ENCODE measurements around the gene KLHL13.
A peak's percentile ranks its signal among the peaks of the same experiment; 100 is the strongest.
"Not testable (repeated sequence)": the region's sequence is repeated elsewhere in the genome, so short reads cannot be mapped to it uniquely, and the experiment has no call there.

The KLHL13 gene

DNA sequence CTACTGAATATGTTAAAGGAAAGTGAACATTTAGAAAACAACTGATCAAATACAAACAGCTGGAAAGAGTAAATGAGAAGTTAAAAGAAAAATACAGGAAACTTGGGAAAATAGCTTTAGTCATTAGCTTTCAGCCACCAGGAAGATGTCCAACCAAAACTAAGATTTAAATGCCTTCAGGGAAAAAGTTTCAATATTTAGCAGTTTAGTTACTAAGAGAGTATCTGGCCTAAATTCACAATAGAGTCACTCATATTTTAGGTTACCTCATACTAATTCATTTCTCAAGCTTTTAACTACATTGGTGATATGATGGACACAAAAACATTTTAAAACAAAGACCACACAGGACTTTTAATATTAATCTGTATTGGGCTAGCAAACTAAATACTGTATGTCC is 13.1 kb upstream of the KLHL13 start:
- Histone ChIP-seq H4K20me1 (ENCODE audit: insufficient read depth, low read length) (no peaks in the 10 kb centered on the region), H3K9ac (ENCODE audit: low read depth, low read length) (no peak overlapping the region), H3K4me3 (ENCODE audit: low read depth in 1 of 2, low read length in 2 of 2) (no peak overlapping the region), H2AFZ (ENCODE audit: low read depth, low read length) (no peak overlapping the region), H3K27me3 (ENCODE audit: insufficient read depth, low read length, poor library complexity) (no peaks in the 10 kb centered on the region), H3K9me3 (ENCODE audit: insufficient read depth, low read length, severe bottlenecking) (no peaks in the 10 kb centered on the region), H3K4me1 (ENCODE audit: insufficient read depth, low read length) (peaks cover 5% of the 10 kb centered on the region; the same call in 1 of the 2 replicates), H3K79me2 (ENCODE audit: insufficient read depth, low read length) (no peaks in the 10 kb centered on the region), H3K36me3 (ENCODE audit: insufficient read depth, low read length) (no peaks in the 10 kb centered on the region), H3K4me2 (ENCODE audit: insufficient read depth, low read length) (no peak overlapping the region), H3K27ac (ENCODE audit: low read length) (no peak overlapping the region)
- DNase-seq (no peak), ATAC-seq (ENCODE audit: insufficient read depth, low read depth) (no peak)
- no peak for TF ChIP-seq EZH2 (IDR thresholded peaks at IDR 0.05; ENCODE audit: borderline replicate concordance, low read depth, low read length, severe bottlenecking)
- TF ChIP-seq, protein P1, sequence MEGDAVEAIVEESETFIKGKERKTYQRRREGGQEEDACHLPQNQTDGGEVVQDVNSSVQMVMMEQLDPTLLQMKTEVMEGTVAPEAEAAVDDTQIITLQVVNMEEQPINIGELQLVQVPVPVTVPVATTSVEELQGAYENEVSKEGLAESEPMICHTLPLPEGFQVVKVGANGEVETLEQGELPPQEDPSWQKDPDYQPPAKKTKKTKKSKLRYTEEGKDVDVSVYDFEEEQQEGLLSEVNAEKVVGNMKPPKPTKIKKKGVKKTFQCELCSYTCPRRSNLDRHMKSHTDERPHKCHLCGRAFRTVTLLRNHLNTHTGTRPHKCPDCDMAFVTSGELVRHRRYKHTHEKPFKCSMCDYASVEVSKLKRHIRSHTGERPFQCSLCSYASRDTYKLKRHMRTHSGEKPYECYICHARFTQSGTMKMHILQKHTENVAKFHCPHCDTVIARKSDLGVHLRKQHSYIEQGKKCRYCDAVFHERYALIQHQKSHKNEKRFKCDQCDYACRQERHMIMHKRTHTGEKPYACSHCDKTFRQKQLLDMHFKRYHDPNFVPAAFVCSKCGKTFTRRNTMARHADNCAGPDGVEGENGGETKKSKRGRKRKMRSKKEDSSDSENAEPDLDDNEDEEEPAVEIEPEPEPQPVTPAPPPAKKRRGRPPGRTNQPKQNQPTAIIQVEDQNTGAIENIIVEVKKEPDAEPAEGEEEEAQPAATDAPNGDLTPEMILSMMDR (IDR thresholded peaks at IDR 0.05; ENCODE audit: borderline replicate concordance, extremely low read depth, low read length, poor library complexity, severe bottlenecking), result no peak

DNA sequence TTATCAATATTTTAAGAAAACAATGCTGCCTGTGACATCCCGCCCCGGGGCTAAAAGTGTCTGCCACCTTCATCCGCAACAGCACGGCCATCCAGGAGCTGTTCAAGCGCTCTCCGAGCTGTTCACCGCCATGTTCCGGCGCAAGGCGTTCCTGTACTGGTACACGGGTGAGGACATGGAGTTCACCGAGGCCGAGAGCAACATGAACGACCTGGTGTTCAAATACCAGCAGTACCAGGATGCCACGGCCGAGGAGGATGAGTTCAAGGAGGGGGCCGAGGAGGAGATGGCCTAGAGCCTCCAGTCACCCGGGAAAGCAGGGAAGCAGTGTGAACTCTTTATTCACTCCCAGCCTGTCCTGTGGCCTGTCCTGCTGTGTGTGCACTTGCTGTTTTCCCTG is 12.1 kb upstream of the KLHL13 start:
- Histone ChIP-seq H3K4me1 (ENCODE audit: insufficient read depth, low read length) (peaks cover 5% of the 10 kb centered on the region; the same call in 1 of the 2 replicates), H2AFZ (ENCODE audit: low read depth, low read length) (no peak overlapping the region), H4K20me1 (ENCODE audit: insufficient read depth, low read length) (no peaks in the 10 kb centered on the region), H3K79me2 (ENCODE audit: insufficient read depth, low read length) (no peaks in the 10 kb centered on the region), H3K4me2 (ENCODE audit: insufficient read depth, low read length) (no peak overlapping the region), H3K27me3 (ENCODE audit: insufficient read depth, low read length, poor library complexity) (no peaks in the 10 kb centered on the region), H3K9ac (ENCODE audit: low read depth, low read length) (no peak overlapping the region), H3K4me3 (ENCODE audit: low read depth in 1 of 2, low read length in 2 of 2) (no peak overlapping the region), H3K27ac (ENCODE audit: low read length) (no peak overlapping the region), H3K36me3 (ENCODE audit: insufficient read depth, low read length) (no peaks in the 10 kb centered on the region), H3K9me3 (ENCODE audit: insufficient read depth, low read length, severe bottlenecking) (no peaks in the 10 kb centered on the region)
- TF ChIP-seq EZH2 (IDR thresholded peaks at IDR 0.05; ENCODE audit: borderline replicate concordance, low read depth, low read length, severe bottlenecking), result no peak
- TF ChIP-seq, protein P1 (IDR thresholded peaks at IDR 0.05; ENCODE audit: borderline replicate concordance, extremely low read depth, low read length, poor library complexity, severe bottlenecking), result no peak
- ATAC-seq (ENCODE audit: insufficient read depth, low read depth) (no peak), DNase-seq (no peak)

DNA sequence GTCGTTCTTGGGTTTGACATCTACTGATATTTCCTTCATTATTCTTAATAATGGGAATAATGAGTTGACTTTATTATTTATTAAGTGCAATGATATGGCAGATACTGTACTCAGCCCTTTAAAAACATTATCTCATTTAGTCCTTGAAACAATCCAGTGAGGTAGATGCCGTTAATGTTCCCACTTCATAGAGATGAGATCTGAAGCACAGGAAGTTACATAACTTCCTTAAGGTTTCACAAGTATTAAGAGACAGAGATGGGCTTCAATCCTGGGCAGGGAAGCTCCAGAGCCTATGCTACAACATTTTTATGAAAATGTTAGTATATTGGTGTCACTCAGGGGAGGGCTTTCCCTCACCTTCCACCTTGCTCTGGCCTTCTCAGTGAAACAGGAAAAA is 9.7 kb upstream of the KLHL13 start:
- Histone ChIP-seq H3K9me3 (ENCODE audit: insufficient read depth, low read length, severe bottlenecking) (no peaks in the 10 kb centered on the region), H3K4me3 (ENCODE audit: low read depth in 1 of 2, low read length in 2 of 2) (no peak overlapping the region), H3K79me2 (ENCODE audit: insufficient read depth, low read length) (no peaks in the 10 kb centered on the region), H2AFZ (ENCODE audit: low read depth, low read length) (no peak overlapping the region), H3K9ac (ENCODE audit: low read depth, low read length) (no peak overlapping the region), H3K27me3 (ENCODE audit: insufficient read depth, low read length, poor library complexity) (no peaks in the 10 kb centered on the region), H4K20me1 (ENCODE audit: insufficient read depth, low read length) (no peaks in the 10 kb centered on the region), H3K36me3 (ENCODE audit: insufficient read depth, low read length) (no peaks in the 10 kb centered on the region), H3K27ac (ENCODE audit: low read length) (no peak overlapping the region), H3K4me1 (ENCODE audit: insufficient read depth, low read length) (peaks cover 5% of the 10 kb centered on the region; the same call in 1 of the 2 replicates), H3K4me2 (ENCODE audit: insufficient read depth, low read length) (no peak overlapping the region)
- TF ChIP-seq EZH2 (IDR thresholded peaks at IDR 0.05; ENCODE audit: borderline replicate concordance, low read depth, low read length, severe bottlenecking), result no peak
- TF ChIP-seq, protein P1 (IDR thresholded peaks at IDR 0.05; ENCODE audit: borderline replicate concordance, extremely low read depth, low read length, poor library complexity, severe bottlenecking), result no peak
- DNase-seq, result peak; percentile 3
- peak; percentile 83 for ATAC-seq (ENCODE audit: insufficient read depth, low read depth)

DNA sequence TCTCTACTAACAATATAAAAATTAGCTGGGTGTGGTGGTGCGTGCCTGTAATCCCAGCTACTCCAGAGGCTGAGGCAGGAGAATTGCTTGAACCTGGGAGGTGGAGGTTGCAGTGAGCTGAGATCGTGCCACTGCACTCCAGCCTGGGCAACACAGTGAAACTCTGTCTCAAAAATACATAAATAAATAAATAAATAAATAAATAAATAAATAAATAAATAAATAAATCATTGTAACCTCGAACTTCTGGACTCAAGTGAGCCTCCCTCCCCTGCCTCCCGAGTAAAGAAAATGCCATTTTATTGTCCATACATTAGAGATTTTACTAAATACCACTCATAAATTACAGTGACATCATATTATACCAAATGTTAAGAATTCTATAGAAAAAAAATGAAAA is 7.6 kb upstream of the KLHL13 start:
- H3K27me3 ChIP-seq (ENCODE audit: insufficient read depth, low read length, poor library complexity); ATAC-seq (ENCODE audit: insufficient read depth, low read depth); H3K4me2 ChIP-seq (ENCODE audit: insufficient read depth, low read length); H3K4me1 ChIP-seq (ENCODE audit: insufficient read depth, low read length); H3K36me3 ChIP-seq (ENCODE audit: insufficient read depth, low read length); DNase-seq; H3K4me3 ChIP-seq (ENCODE audit: low read depth in 1 of 2, low read length in 2 of 2); H3K9ac ChIP-seq (ENCODE audit: low read depth, low read length); H4K20me1 ChIP-seq (ENCODE audit: insufficient read depth, low read length); H2AFZ ChIP-seq (ENCODE audit: low read depth, low read length); H3K79me2 ChIP-seq (ENCODE audit: insufficient read depth, low read length); H3K9me3 ChIP-seq (ENCODE audit: insufficient read depth, low read length, severe bottlenecking); H3K27ac ChIP-seq (ENCODE audit: low read length): not testable (repeated sequence)

Measured in DND-41 (cell line).